22Rv1 (cell line): Measurements from ENCODE around the gene MEIOB.

Experiments
- H3K27ac ChIP-seq: fragments of 450-650 bp; 2 replicates; pipeline ENCODE4 v1.5.1; 2017
- ZFX ChIP-seq: fragments of 450-650 bp; IDR thresholded peaks from 2 replicates; pipeline ENCODE4 v1.6.1; 2017; ENCODE audit warnings: antibody characterized with exemption, borderline replicate concordance
- TF ChIP-seq, protein P1 (sequence below): fragments of 450-650 bp; IDR thresholded peaks from 2 replicates; pipeline ENCODE4 v1.5.1; 2017; ENCODE audit warnings: mild to moderate bottlenecking

Gene MEIOB

DNA sequence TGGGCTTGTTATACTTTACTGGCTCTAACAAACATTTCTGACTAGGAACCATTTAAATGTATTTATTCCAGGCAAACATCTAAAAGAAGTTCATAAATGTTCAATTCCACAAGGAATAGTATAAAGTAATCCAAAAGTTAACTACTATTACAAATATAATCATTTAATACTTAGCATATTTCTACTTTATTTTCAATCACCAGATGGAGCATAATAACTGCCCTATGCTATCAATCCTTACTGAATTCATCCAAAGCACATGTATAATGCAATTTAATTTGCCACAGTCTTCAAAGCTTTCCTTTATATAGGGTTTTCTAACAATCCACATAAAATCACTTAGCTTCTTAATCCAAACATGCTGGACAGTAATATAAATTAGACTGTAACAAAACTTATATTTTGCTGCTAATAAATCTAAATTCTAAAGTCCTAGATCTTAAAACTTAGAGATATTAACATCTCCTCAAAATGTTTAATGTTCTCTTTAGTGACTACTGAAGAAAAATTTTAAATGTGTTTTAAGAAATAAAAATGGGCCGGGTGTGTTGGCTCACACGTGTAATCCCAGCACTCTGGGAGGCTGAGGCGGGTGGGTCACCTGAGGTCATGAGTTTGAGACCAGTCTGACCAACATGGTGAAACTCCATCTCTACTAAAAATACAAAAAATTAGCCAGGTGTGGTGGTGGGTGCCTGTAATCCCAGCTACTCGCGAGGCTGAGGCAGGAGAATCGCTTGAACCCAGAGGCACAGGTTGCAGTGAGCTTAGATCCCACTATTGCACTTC is 5.9 kb downstream of the MEIOB start:
- TF ChIP-seq, protein P1, sequence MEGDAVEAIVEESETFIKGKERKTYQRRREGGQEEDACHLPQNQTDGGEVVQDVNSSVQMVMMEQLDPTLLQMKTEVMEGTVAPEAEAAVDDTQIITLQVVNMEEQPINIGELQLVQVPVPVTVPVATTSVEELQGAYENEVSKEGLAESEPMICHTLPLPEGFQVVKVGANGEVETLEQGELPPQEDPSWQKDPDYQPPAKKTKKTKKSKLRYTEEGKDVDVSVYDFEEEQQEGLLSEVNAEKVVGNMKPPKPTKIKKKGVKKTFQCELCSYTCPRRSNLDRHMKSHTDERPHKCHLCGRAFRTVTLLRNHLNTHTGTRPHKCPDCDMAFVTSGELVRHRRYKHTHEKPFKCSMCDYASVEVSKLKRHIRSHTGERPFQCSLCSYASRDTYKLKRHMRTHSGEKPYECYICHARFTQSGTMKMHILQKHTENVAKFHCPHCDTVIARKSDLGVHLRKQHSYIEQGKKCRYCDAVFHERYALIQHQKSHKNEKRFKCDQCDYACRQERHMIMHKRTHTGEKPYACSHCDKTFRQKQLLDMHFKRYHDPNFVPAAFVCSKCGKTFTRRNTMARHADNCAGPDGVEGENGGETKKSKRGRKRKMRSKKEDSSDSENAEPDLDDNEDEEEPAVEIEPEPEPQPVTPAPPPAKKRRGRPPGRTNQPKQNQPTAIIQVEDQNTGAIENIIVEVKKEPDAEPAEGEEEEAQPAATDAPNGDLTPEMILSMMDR: no peak
- TF ChIP-seq ZFX: no peak
- H3K27ac ChIP-seq: no peak overlapping the region

DNA sequence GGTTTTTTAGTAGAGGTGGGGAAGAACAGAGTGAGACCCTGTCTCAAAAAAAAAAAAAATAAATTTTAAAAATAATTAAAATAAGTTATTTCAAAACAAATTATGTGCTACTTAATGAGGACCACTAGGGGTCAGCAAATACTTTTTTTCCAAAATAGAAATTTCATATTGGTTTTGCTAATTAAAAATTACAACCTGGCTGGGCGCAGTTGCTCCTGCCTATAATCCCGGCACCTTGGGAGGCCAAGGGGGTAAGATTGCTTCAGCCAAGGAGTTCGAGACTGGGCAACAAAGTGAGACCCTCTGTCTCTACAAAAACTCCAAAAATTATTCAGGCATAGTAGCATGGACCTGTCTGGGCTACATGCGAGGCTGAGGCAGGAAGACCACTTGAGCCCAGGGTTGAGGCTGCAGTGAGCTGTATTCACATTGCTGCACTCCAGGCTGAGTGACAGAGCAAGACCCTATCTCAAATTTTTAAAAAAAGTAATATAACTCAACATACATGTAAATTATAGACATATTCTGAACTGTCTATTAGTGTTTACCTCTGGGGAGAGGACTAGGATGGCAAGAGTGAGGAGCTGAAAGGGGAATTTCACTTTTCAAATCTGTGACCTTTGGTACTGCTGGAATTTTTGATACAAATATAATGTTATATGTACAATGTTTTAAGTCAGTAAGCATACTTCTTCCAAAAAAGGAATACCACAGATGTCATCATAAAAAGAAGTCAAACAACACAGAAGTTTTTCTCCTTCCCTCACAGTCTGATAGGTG is 8.1 kb downstream of the MEIOB start:
- no peak overlapping the region for H3K27ac ChIP-seq

DNA sequence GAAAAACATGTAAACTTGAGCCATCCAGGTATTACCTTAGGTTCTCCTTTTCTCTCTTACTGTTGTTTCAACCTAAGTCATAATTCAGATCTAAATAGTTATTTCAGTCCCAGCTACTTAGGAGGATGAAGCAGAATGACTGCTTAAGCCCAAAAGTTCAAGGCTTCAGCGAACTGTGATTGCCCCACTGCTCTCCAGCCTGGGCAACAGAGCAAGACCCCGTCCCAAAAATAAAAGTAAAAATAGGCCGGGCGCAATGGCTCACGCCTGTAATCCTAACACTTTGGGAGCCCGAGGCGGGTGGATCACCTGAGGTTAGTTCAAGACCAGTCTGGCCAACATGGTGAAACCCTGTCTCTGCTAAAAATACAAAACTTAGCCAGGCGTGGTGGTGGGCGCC is 9.6 kb downstream of the MEIOB start:
- no peak overlapping the region for H3K27ac ChIP-seq
- TF ChIP-seq, protein P1: no peak
- no peak for TF ChIP-seq ZFX

More for the DNA sequence above, 8.1 kb downstream of the MEIOB start:
- TF ChIP-seq, protein P1: peak; percentile 79
- TF ChIP-seq ZFX: no peak

DNA sequence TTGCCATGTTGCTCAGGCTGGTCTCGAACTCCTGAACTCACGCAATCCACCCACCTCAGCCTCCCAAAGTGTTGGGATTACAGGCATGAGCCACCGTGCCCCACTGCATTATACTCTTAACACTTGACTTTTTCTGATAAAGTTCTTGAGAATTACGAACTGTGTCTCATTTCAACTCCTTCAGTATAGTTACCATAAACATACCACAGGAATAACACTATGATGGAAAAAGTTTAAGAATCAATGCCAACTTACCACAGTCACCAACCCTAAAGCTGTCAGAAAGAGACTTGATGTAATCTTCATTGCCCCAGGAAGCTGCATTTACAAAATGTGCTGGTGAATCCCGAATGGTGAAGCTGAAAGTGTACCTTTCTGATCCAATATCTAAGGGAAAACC is 10.2 kb downstream of the MEIOB start:
- H3K27ac ChIP-seq: no peak overlapping the region
- TF ChIP-seq, protein P1: no peak
- no peak for TF ChIP-seq ZFX

DNA sequence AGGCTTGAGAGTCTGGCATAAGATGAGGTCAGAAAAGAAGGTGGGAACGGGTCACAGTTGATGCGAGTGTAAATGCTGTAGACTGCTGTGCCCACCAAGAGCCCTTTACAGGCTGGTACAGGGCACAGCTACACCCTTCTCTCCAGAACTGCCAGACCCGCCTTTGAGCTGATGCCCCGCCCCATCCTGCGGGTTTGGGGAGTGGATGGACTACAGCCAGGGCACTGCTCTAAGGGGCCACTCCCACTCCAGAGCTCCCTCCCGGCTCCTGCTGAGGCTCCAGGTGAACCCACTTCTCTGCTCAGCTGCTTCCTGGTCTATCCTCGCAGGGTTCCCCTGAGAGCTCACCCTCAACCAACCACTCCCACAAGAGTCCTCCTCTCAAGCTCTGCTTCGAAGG is 12.3 kb downstream of the MEIOB start:
- H3K27ac ChIP-seq: no peak overlapping the region
- TF ChIP-seq ZFX: no peak
- TF ChIP-seq, protein P1: no peak

DNA sequence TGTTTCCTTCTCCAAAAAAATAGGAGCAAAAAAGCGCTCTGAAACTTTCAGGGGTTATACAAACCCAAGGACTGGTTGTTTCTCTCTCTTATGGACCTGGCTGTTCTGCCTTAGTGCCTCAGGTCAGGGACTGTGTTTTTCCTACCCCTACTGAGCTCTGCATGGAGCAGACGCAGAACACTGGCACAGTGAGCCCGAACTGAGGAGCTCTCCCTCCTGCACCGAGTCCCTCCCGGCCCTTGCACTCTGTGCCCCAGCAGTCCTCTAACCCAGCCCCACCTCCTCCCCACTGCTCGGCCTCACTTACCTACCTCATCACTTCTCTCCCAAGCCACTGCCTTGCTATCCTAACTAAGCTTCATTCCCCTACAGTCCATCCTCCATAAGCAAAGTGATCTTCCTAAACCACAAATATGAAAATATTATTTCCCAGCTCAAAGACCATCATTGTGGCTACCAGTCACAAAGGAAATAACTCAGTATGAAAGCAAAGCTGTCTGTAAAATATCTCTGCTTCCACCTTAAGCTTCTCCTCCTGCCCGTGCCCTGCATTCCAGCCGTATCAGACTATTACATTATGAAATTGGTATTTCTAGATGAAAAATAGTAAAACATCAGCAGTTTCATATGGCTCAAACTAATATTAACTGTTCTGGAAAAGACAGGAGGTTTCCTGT is 13.6 kb downstream of the MEIOB start:
- no peak for TF ChIP-seq ZFX
- TF ChIP-seq, protein P1: no peak
- H3K27ac ChIP-seq: no peak overlapping the region
